Islet precursor cell (in vitro differentiated cells): ENCODE measurements around the gene ABLIM3.
"Not testable (repeated sequence)": the region's sequence is repeated elsewhere in the genome, so short reads cannot be mapped to it uniquely, and the experiment has no call there.

ENCODE experiments used
- DNase-seq: peaks from one replicate; pipeline ENCODE4 v3.0.0-alpha.2; 2018

ABLIM3 gene

DNA sequence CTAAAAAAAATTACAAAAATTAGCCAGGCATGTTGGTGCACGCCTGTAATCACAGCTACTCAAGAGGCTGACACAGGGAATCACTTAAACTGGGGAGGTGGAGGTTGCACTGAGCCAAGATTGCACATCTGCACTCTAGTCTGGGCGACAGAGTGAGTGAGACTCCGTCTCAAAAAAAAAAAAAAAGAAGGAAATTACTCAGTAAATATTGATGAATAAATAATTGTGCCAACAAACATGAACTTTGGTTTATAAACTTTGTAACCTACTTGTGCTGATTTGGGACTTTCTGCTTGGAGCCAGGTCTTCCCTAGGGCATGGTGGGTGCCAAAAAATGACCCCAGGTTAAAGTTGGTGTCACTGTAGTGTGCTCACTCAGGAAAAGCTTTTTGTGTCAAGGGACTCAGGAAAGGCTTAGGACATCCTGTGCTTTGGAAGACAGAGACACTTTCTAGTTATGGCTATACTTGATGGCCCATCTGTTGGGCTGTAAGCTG is 19.0 kb downstream of the ABLIM3 start:
- no peak for DNase-seq

DNA sequence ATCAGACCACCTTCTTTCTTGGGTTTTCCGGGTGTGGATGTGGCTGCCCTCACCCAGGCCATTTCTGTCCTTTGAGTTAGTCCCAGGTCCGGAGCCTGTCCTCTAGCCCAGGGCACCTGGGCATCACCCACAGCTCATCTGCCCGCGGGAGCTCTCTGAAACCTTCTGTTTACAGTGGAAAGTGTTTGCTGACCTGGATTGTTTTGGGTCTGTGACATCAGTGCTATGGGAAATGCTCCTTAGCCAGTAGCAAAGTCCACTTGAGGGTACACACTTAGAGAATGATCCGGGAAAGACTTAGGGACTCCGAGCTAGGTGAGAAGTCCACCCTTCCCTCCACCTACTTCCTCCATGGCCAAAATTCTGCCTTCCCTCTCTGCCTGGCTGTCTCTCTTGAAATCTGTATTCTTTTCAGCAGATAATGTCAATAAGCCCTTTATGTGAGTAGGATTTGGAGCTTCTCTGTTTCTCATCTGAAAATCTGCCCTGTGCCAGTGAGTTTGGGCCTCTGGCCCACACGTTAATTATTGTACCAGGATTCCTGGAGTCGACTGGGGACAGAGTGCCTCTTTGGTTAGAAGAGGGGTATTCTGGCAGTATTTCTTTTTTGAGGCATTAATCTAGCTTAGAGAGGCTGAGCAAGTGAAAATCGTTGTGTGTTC is 19.9 kb downstream of the ABLIM3 start:
- no peak for DNase-seq

DNA sequence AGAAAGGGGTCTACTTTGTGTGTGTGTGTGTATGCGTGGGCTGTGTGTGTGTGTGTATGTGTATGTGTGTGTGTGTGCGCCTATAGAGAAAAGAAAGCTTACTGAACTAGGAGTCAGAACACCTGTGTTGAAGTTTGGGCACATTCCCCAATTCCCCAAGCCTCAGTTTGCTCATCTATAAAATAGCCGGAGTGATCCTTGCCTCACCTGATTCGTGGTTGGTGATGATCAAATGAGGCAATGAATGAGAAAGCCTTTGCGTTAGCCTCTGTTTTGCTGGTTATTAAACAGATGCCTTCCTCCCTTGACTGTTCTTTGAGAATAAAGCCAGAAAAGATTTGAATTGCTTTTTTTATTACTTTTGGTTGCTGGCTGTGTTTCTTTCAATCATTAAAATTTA is 20.6 kb downstream of the ABLIM3 start:
- no peak for DNase-seq

- DNase-seq = peak; percentile 85
Observed at GRCh38 chr5:149162401-149163084, 21.2 kb downstream of the ABLIM3 start.

DNA sequence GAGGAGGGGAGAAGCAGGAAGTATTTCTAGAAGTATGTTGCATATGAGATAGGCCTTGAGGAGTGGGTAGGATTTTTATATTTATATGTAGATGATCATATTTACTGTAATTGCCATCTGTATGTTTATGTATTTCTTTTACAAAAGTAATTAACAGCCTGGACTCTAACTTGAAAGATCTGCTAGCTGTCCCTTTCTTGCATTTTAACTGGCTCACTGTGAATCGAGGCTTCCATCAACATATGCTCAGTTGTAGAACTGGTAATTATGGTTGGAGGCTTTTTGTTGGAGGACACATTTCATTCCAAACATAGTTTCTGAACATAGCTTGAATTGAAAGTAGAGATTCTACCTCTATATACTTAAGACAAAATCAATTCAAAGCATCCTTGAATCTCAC is 23.4 kb downstream of the ABLIM3 start:
- DNase-seq = no peak

- no peak for DNase-seq
Observed at GRCh38 chr5:149166128-149166527, 24.8 kb downstream of the ABLIM3 start.

DNA sequence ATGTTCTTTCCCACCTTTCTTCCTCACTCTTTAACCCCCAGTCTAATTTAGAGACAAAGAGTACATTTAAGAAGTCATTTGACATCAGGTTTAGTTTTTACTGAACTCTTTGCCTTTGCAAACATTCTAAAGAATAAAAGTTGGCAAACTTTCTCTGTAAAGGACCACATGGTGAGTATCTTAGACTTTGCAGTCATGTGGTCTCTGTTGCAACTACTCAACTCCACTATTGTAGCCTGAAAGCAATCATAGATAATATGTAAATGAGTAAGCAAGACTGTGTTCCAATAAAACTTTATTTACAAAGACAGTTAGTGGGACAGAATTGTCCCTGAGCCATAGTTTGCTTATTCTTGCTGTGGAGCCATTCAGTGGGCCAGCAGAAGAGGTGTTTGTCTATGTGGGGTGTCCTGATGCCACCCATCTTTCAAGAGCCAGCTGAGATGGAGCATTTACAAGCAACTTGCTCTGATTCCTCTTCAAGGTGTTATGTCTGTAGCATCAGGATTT is 25.4 kb downstream of the ABLIM3 start:
- DNase-seq = no peak

- no peak for DNase-seq
Observed at GRCh38 chr5:149168276-149168906, 27.1 kb downstream of the ABLIM3 start.

DNA sequence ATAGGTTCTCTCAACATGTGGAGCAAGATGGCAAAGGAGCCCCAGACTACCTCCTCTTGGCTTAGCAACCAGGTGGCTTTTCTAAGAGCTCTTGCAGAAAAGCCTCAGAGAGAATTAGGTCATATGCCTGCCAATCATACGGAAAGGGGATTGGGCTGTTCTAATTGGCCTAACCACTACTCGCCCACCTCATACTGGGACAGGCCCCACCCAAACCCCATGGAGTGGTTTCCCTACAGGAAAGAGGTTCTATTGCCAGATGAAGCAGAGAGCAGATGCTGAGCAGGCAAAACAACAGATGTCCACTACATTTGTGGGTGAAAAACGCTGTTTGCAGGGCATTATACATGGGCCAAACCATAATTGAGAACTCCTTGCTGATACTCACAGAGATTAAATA is 29.0 kb downstream of the ABLIM3 start:
- no peak for DNase-seq

DNA sequence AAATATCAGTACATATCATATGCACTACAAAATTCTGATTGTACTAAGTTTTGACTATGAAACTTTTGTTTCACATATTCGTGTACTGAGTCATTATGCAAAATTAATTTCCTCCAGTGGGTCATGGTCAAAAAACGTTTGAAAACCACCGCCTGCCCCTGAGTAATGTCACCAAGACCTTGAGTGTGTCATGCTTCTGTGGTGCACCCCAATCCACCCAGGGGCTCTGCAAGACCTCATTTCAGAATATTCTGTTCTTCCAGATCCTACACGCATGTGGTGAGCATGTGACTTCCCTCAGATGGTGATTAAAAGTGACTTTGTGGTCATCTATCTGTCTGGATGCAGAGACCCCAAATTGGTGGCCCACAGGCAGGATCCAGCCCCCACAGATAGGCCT is 31.0 kb downstream of the ABLIM3 start:
- DNase-seq = no peak

DNA sequence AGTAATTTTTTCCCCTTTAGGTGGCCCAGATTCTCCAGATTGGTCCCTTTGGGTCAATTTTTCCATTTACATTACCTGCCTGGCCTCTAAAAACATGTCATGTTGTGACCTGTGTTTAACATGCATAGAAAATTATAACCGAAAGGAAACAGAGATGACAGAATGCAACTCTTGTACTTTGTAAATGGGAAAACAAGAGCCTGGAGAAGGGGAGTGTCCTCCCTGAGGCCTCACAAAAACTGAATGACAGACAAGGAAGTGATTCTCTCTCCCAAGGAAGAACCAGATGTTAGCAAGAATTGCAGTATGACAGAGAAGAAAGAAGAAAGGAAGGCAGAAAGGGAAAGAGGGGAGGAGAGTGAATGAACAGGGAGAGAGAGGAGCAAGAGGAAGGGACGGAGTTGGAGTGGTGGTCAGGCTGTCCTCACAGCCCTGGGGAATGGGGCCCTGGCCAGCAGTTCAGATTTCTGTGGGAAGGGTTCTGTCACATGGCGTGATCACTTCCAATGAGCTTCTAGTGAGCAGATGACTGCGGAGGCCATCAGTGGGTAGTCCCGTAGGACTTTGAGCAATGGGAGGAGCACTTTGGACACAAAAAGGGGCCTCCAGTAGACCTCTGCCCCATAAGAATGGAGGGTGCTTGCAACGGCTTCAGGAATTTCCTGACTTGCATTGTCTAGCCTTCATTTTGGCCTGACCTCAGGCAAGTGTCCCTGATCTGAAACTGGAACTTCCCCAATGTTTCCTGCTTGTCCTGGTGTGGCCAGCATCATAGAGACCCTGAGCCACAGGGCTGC is 31.6 kb downstream of the ABLIM3 start:
- no peak for DNase-seq

- DNase-seq = no peak
Observed at GRCh38 chr5:149174847-149175234, 33.5 kb downstream of the ABLIM3 start.

- no peak for DNase-seq
Observed at GRCh38 chr5:149175346-149176105, 34.2 kb downstream of the ABLIM3 start.

DNA sequence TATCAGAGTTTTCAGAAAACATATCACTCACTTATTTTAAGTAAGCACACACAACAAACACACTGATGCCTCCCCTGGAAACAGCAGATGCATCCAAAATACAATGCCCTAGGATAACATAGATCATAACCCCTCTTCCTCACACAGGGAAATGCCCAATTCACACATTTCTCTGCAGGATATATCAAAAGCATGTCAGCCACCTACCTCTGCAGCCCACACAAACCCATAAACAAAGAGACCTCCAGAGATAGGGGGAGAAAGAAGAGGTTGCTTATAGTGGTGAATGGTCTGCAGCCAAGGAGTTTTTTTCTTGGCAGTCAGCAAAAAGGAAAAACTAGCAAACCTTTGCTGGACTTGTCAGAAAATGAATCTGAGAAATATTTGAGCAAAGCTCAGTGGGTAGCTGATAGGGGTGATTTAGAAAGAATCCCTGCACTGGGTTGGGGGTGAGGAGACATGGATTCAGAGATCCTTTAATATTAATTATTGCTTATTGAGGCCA is 36.1 kb downstream of the ABLIM3 start:
- DNase-seq = no peak

DNA sequence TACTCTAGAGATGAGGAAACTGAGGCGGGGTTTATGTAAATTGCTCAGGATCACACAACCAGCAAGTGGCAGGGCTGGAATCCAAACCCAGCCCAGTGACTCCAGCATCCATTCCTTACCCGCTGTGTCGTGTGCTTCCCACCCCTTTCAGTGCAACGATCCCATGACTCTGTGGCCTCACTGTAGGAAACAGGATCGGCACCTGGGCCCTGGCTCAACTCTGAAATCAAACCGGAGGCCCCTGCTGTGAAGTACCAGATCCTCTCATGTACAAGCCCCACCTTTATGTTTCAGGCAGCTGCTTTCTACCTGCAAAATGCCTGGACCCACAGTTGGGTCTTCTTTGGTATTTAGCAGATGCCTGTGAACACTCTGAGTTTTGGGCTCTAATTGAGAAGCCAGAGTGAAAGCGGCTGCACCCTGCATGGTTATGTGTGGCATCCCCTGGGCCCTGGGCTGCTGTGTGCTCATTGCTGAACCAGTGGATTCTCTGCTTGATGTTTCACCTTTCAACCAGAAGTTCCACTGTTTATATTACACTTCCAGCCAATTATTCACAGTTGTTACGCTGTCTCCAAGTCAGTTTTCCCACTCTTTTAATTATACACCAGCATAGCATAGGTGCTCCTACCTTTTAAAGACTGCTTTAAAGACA is 36.7 kb downstream of the ABLIM3 start:
- no peak for DNase-seq

DNA sequence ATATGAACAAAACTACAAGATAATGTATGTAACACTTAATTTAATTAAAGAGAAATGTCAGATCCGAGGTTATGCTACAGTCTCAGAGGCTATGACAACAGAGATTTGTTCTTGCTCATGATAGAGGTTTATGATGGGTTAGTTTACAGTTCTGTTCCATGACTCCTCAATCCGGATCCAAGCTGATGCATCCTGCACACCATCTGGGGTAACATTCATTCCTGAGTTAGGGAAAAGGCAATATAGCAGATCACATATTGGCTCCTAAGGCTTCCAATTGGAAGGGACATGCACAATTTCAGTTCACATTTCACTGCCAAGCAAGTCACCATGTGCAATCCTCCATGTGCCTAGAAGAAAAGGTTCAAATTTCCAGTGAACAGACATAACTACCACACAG is 40.4 kb downstream of the ABLIM3 start:
- no peak for DNase-seq

GRCh38 chr5:149182241-149182640 is 40.9 kb downstream of the ABLIM3 start:
- DNase-seq = no peak

- no peak for DNase-seq
Observed at GRCh38 chr5:149185067-149185466, 43.8 kb downstream of the ABLIM3 start.

DNA sequence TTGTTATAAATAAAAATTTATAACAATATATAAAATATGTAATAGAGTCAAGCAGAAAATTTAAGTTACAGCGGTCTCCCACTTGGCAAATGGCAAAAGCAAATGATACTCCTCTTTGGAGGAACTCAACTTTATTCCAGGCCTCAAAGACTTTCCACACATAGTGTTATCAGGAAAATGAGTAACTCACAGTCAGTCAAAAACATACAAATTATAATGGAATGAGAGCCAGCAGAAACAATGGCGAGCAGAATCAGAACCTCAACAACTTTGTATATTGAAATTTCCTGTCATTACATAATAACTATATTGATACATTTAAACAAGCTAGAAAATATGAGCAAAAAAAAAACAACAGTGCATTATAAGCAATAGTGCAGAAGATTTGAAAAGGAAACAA is 45.2 kb downstream of the ABLIM3 start:
- DNase-seq = no peak

DNA sequence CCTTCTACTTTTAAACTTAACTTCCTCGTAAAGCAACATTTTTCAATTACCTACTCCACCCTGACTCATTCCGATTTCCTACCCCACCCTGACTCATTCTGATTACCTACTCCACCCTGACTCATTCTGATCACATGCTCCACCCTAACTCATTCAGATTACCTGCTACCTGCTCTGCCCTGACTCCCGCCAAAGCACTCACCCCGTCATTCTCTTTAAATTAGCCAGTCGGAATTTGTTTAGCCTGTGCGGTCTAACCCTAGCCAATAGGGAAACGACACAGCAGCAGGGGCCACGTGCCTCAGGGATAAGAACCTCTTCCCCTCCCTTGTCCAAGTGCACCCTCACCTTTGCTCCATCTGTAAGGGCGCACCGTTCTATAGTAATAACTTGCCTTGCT is 46.3 kb downstream of the ABLIM3 start:
- DNase-seq = not testable (repeated sequence)

- no peak for DNase-seq
Observed at GRCh38 chr5:149188383-149188782, 47.1 kb downstream of the ABLIM3 start.
